Panc1 (cell line): ENCODE measurements around the gene N4BP3. TPM values are rescaled to one million over a fixed set of nuclear protein-coding genes. Genes with fewer than 3 reads are reported as not detected.

Source experiments
- ATAC-seq: fragments of 200-7000 bp; cut with Tn5 transposase; 2 replicates; pipeline ENCODE4 v1.9.1; 2020; ENCODE audit warnings: mild to moderate bottlenecking, moderate library complexity
- BruUV-seq: library from RNA; stranded (reverse); fragments of 400-500 nt; replicated peaks from 2 replicates; lab custom pipeline; 2021; lab: Mats Ljungman, UMichigan
- CTCF ChIA-PET: fragments of 300-600 bp; sonication (Branson Sonifier 250); formaldehyde crosslinking; loops from one replicate; lab custom pipeline; 2022; ENCODE audit warnings: antibody characterized with exemption; lab: Charles Lee
- POLR2A ChIA-PET: fragments of 300-600 bp; sonication (Branson Sonifier 250); formaldehyde crosslinking; loops from one replicate; lab custom pipeline; 2022; ENCODE audit warnings: antibody characterized with exemption; lab: Charles Lee
- DNase-seq: peaks from one replicate; pipeline ENCODE4 v3.0.0-alpha.2; 2010; ENCODE audit warnings: low read depth, low spot score
- H3K27ac ChIP-seq: 2 replicates; pipeline ENCODE4 v1.5.1; 2011; ENCODE audit warnings: mild to moderate bottlenecking, low read length, inconsistent platforms
- H3K27me3 ChIP-seq: fragments of 200-500 bp; sonication (Bioruptor generic); 2 replicates; pipeline ENCODE4 v1.6.0; 2014; ENCODE audit warnings: low read length, inconsistent platforms; ENCODE audit not compliant: control insufficient read depth, insufficient read depth
- H3K36me3 ChIP-seq: fragments of 200-500 bp; sonication (Bioruptor generic); 2 replicates; pipeline ENCODE4 v1.5.1; 2014; ENCODE audit warnings: inconsistent platforms, mild to moderate bottlenecking, low read length, moderate library complexity; ENCODE audit not compliant: control insufficient read depth, insufficient read depth
- H3K4me1 ChIP-seq: 2 replicates; pipeline ENCODE4 v1.5.1; 2011; ENCODE audit warnings: inconsistent platforms, mild to moderate bottlenecking, low read length, moderate library complexity; ENCODE audit not compliant: control insufficient read depth, insufficient read depth
- H3K4me3 ChIP-seq, 2 experiments: 2 replicates each; pipeline ENCODE4 v1.5.1; 2011 to 2012; ENCODE audit warnings: low read depth in 2 of 2, low read length in 2 of 2, mild to moderate bottlenecking in 2 of 2, inconsistent platforms in 1 of 2, moderate library complexity in 1 of 2
- H3K9me3 ChIP-seq: fragments of 200-500 bp; sonication (Bioruptor generic); 2 replicates; pipeline ENCODE4 v1.5.1; 2014; ENCODE audit warnings: low read depth, mild to moderate bottlenecking, inconsistent platforms, low read length, moderate library complexity; ENCODE audit not compliant: control insufficient read depth, insufficient read depth
- POLR2AphosphoS5 ChIP-seq: IDR thresholded peaks from 2 replicates; pipeline ENCODE4 v1.6.1; 2012; ENCODE audit warnings: mild to moderate bottlenecking, low read depth, low read length, moderate library complexity
- SIN3A ChIP-seq: IDR thresholded peaks from 2 replicates; pipeline ENCODE4 v1.6.1; 2012; ENCODE audit warnings: low read depth, mild to moderate bottlenecking, low read length, moderate library complexity, borderline replicate concordance; ENCODE audit not compliant: insufficient read depth
- TCF7L2 ChIP-seq: IDR thresholded peaks from 2 replicates; pipeline ENCODE4 v1.6.1; 2011; ENCODE audit warnings: mild to moderate bottlenecking, low read depth, low read length, inconsistent platforms
- in situ Hi-C: cut with HindIII; loops from 2 replicates; pipeline ENCODE4 v1.10.0; 2016; ENCODE audit warnings: low sequenced_read_pairs, low pct_unique_long_range_greater_than_20kb
- intact Hi-C: fragments of 100-400 bp; cut with micrococcal nuclease; formaldehyde crosslinking; loops from one replicate; pipeline ENCODE4 v1.10.0; 2022; ENCODE audit not compliant: unreplicated experiment
- total RNA-seq: library from RNA; stranded (reverse); gene quantifications from one replicate; pipeline ENCODE4 v1.2.1, GENCODE V29; 2021; ENCODE audit not compliant: unreplicated experiment
- TF ChIP-seq, protein P1 (sequence below): fragments of 450-650 bp; IDR thresholded peaks from 2 replicates; pipeline ENCODE4 v1.5.1; 2017; ENCODE audit warnings: mild to moderate bottlenecking
- TF ChIP-seq, protein P2 (sequence below), 2 experiments: IDR thresholded peaks; 2 replicates each; pipeline ENCODE4 v1.6.1; 2011 to 2012; ENCODE audit warnings: low read depth in 2 of 2, control low read depth in 1 of 2, low read length in 1 of 2, mild to moderate bottlenecking in 1 of 2, moderate library complexity in 1 of 2; ENCODE audit not compliant: insufficient read depth in 1 of 2

The N4BP3 gene
- total RNA-seq, 1 experiment from 2014 or later: 2.3 TPM

DNA sequence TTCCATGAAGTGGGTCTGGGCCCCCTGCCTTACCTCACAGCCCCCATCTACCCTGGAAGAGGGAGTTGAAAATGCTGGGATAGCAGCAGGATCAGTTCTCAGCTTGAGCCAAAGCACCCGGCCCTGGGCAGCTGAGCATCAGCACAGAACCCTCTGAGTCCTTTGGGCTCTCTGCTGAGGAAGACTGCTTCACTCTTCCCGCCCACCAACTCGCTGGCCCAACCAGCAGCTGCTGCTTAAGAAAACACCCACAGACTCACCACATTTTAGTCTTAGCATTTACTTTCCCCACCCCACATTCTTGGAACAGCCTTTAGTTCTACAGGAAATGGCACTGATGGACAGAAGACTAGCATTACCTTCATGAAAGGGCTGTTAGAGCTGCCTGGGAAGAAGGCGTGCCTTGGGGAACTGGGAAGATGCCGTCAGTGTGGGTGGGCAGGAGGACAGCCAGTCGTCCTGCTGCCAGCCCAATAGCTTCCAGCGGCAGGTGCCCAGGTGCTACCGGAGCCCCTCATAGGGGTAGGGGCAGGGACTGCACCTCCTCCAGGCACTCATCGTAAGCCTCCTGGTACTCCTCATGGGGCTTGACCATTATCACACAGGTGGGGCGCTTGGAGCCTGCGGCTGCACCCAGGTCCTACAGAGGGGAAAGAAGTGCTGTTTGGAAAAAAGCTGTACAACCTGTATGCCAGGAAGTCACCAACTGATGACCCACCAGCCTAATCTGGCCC, 36.0 kb downstream of the N4BP3 start:
- H3K27me3 ChIP-seq: no peaks in the 10 kb centered on the region
- in situ Hi-C loops (no loop called here), intact Hi-C loops (no loop called here)
- BruUV-seq: no TSS peak
- ChIA-PET POLR2A (interaction anchor here (0.6 kb wide), 1 partner anchor 55 kb away, joined by 3 read pairs; no protein-coding TSS in a partner anchor), CTCF (interaction anchor here (0.7 to 1.4 kb wide), 2 partner anchors 47 to 74 kb away, joined by 3 to 4 read pairs; no protein-coding TSS in a partner anchor)
- peaks cover 7% of the 10 kb centered on the region for H3K4me1 ChIP-seq
- H3K27ac ChIP-seq: no peak overlapping the region
- H3K9me3 ChIP-seq: no peaks in the 10 kb centered on the region
- ATAC-seq (no peak), DNase-seq (no peak)
- no peak overlapping the region for H3K4me3 ChIP-seq
- TF ChIP-seq POLR2AphosphoS5 (peak; percentile 1; the same call in 1 of the 2 replicates), TCF7L2 (no peak)
- TF ChIP-seq, protein P1, sequence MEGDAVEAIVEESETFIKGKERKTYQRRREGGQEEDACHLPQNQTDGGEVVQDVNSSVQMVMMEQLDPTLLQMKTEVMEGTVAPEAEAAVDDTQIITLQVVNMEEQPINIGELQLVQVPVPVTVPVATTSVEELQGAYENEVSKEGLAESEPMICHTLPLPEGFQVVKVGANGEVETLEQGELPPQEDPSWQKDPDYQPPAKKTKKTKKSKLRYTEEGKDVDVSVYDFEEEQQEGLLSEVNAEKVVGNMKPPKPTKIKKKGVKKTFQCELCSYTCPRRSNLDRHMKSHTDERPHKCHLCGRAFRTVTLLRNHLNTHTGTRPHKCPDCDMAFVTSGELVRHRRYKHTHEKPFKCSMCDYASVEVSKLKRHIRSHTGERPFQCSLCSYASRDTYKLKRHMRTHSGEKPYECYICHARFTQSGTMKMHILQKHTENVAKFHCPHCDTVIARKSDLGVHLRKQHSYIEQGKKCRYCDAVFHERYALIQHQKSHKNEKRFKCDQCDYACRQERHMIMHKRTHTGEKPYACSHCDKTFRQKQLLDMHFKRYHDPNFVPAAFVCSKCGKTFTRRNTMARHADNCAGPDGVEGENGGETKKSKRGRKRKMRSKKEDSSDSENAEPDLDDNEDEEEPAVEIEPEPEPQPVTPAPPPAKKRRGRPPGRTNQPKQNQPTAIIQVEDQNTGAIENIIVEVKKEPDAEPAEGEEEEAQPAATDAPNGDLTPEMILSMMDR: no peak
- H3K36me3 ChIP-seq: peaks cover 6% of the 10 kb centered on the region

DNA sequence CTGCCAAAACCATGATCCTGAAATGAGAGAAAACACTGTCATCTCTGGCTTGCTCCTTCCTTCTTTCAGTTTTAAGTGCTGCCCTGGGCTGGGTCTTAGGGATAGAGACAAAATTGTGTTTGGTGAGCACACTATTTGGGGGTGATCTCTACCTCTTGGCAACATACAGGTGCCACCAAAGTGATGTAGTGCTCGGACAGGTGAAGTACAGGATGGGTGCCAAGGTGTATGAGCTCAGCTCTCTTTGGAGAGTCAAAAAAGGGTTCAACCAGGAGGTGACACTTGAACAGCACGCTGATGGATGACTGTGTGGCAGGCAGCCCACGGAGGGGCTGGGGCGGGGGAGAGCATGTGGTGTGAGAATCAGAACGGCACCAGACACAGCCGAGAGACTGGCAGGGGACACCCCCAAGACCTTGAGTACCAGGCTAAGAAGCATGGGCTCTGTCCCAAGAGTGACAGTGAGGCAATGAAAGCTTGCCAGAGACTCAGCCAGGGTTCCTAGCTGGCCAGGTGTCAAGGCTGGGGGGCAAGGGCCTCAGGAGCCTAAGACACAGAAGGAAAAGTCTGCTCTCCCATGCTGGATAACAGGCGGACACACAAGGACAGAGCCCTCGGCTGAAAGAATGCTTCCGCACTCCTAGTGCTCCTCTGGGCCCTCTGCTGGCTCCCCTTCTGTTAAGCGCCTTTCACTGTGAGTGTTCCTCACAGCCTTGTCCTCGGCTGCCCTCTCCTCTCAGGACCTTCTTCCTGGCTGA, 37.8 kb downstream of the N4BP3 start:
- Histone ChIP-seq H3K36me3 (peaks cover 6% of the 10 kb centered on the region), H3K27ac (no peak overlapping the region), H3K27me3 (no peaks in the 10 kb centered on the region), H3K4me3 (no peak overlapping the region), H3K4me1 (peaks cover 13% of the 10 kb centered on the region), H3K9me3 (no peaks in the 10 kb centered on the region)
- ChIA-PET POLR2A (no interaction called here), CTCF (interaction anchor here (0.5 to 0.6 kb wide), 2 partner anchors 63 to 70 kb away, joined by 3 to 7 read pairs; no protein-coding TSS in a partner anchor)
- TF ChIP-seq, protein P1: no peak
- TF ChIP-seq TCF7L2 (no peak), POLR2AphosphoS5 (no peak), SIN3A (no peak)
- TF ChIP-seq, protein P2, sequence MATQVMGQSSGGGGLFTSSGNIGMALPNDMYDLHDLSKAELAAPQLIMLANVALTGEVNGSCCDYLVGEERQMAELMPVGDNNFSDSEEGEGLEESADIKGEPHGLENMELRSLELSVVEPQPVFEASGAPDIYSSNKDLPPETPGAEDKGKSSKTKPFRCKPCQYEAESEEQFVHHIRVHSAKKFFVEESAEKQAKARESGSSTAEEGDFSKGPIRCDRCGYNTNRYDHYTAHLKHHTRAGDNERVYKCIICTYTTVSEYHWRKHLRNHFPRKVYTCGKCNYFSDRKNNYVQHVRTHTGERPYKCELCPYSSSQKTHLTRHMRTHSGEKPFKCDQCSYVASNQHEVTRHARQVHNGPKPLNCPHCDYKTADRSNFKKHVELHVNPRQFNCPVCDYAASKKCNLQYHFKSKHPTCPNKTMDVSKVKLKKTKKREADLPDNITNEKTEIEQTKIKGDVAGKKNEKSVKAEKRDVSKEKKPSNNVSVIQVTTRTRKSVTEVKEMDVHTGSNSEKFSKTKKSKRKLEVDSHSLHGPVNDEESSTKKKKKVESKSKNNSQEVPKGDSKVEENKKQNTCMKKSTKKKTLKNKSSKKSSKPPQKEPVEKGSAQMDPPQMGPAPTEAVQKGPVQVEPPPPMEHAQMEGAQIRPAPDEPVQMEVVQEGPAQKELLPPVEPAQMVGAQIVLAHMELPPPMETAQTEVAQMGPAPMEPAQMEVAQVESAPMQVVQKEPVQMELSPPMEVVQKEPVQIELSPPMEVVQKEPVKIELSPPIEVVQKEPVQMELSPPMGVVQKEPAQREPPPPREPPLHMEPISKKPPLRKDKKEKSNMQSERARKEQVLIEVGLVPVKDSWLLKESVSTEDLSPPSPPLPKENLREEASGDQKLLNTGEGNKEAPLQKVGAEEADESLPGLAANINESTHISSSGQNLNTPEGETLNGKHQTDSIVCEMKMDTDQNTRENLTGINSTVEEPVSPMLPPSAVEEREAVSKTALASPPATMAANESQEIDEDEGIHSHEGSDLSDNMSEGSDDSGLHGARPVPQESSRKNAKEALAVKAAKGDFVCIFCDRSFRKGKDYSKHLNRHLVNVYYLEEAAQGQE (IDR thresholded peaks at IDR 0.05; ENCODE audit: insufficient read depth in 1 of 2, low read depth in 2 of 2, low read length in 1 of 2): no peak
- no TSS peak for BruUV-seq
- DNase-seq: no peak
- ATAC-seq: no peak
- intact Hi-C loops (no loop called here), in situ Hi-C loops (no loop called here)
